Stimulated activated naive CD4-positive, alpha-beta T cell (primary cell): ENCODE measurements around the gene SMIM1.
A peak's percentile ranks its signal among the peaks of the same experiment; 100 is the strongest.
"Not testable (repeated sequence)": the region's sequence is repeated elsewhere in the genome, so short reads cannot be mapped to it uniquely, and the experiment has no call there.

Experiments
- DNase-seq, 6 experiments: peaks; one replicate each; lab custom pipeline; 2025; lab: John Stamatoyannopoulos, UW

SMIM1 gene

DNA sequence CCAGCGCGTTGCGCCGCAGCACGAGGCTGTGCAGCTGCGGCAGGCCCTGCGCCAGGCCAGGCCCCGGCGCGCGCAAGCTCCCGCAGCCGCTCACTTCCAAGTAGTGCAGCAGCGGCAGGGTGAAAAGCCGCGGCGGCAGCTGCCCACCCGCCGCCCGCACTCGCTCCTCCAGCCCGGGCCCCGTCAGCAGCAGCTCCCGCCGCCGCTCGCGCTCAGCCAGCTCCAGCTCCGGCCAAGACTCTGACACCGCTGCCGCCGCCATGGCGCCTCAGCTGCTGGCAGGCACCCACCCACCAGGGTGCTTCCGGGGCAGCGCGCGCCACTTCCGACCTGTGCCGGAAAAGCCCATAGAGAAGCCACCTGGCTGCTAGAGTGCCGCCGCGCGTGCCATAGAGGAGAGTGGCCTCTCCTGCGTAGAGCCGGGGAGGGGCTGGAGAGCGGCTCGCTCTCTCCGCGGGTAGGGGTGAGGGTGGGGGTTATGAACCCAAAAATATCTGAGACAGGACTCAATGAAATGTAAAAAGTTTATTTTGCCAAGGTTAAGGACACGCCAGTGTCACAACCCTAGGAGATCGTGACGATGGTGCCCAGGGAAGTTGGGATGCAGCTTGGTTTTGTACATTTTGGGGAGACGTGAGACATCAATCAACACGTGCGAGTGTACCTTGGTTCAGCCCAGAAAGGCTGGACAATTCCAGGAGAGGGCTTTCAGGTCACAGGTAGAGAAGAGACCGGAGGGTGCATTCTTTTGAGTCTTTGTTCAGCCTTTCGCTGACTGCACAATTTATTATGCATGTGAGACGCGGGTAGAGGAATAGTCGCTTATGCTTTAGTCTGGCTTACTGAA lies 23.9 kb downstream of the SMIM1 start, which contains the start of gene LRRC47:
LRRC47 (minus strand) TSS at position 284 of the 847 bp plus-strand sequence; CDS start at position 262, 22 bp downstream.
- DNase-seq: peak; percentile 87 to 93 (median 91)

DNA sequence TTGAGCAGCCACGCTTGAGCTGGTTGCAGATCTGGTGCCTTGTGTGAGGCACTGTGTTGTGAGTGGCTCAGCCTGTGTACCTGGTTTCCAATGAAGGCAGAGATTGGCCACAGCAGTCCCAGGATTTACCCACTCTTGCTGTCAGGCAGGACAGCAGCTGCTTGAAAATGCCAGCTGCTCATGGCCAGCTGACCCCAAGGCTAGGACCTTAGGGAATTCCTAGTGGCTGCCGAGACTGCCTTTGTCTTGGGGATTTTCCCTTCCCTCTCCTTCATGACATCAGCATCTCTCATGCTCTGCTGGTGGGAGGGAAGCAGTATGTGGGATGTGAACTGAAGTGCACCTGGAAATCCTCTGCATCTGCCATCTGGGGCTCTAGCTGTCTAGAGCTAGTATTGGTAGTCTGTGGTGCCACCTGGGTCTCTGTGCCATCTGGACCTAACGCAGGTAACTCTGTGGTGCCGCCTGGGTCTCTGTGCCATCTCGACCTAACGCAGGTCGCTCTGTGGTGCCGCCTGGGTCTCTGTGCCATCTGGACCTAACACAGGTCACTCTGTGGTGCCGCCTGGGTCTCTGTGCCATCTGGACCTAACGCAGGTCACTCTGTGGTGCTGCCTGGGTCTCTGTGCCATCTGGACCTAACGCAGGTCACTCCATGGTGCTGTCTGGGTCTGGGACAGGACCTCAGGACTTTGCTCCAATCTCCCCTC lies 27.6 kb downstream of the SMIM1 start:
- DNase-seq: no peak

DNA sequence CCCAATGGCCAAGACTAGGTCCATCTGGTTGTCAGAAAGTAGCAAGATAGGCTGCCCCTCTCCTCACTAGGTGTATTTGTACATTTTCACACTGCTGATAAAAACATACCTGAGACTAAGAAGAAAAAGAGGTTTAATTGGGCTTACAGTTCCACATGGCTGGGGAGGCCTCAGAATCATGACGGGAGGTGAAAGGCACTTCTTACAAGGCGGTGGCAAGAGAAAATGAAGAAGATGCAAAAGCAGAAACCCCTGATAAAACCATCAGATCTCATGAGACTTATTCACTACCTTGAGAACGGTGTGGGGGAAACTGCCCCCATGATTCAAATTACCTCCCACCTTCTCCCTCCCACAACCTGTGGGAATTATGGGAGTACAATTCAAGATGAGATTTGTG lies 28.2 kb downstream of the SMIM1 start:
- not testable (repeated sequence) for DNase-seq

DNA sequence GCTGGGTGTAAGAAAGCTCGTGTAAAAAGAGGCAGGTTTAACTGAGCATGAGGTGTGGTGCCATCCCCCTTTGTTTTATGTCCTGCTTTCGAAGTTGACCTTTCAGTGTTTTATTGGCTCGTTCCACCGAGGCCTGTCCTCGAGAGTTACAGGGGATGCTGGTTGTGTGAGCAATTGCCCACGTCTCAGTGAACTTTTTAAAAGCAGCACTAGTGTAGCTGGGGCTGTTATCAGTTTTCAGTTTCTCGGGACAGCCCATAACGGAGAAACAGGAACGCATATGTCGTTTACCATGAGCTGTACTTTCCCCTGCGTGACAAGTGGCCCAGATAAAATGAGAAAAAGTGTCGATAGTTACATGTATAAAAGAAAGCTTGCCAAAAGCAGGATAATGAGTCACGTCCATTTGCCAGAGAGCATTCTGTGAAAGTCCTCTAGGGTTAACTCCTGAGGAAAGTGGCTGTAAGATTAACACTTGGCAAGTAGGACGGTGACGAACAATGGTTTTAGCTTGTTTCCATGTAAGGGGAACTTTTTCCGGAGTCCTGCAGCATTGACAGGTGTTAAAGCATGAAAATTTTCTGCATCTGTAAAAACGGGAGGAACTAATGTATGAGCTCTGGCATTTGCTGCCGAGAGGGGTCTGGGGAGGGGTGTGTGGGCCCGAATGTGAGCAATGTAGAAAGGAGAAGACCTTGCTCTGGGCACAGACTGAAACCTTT lies 31.5 kb downstream of the SMIM1 start:
- DNase-seq: no peak

DNA sequence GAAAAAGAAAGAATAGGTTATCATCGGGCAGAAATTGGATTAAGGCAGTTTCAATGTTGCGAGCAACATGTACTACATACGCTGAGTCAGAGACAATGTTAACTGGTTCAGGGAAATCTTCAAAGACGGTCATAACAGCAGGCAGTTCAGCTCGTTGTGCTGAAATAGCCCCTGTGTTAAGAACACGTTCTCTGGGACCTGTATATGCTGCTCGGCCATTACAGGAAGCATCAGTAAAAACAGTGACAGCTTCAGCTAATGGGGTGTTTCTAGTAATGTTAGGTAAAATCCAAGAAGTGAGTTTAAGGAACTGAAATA lies 32.0 kb downstream of the SMIM1 start:
- not testable (repeated sequence) for DNase-seq

DNA sequence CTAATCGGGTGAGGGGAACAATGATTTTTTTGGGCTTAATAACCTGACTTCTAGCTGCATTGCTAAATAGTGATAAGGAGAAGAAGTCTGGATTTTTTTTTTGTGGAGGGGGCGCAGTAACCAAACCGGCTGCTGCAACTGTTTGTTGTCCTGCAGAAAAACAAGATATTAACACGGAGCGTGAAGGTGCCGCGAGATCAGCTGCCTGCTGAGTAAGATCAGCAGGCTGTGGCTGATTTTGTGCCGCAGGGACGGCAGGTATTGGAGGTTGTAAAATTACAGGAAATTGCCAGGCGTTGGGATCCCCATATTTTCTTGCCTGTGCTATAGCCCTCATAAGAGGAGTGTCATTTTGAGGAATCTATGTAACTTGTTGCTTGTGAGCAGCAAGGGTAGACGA lies 32.5 kb downstream of the SMIM1 start:
- no peak for DNase-seq

DNA sequence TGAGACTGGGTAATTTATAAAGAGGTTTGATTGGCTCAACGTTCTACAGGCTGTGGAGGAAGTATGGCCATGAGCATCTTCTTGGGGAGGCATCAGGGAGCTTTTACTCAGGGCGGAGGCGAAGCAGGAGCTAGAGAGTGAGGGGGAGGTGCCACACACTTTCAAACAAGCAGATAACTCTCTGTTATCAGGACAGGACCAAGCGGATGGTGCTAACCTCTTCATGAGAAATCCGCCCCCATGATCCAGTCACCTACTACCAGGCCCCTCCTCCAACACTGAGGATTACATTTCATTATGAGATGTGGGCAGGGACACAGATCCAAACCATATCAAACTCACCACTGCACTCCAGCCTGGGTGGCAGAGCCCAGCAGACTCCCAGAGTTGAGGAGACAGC lies 35.2 kb downstream of the SMIM1 start:
- DNase-seq: no peak

DNA sequence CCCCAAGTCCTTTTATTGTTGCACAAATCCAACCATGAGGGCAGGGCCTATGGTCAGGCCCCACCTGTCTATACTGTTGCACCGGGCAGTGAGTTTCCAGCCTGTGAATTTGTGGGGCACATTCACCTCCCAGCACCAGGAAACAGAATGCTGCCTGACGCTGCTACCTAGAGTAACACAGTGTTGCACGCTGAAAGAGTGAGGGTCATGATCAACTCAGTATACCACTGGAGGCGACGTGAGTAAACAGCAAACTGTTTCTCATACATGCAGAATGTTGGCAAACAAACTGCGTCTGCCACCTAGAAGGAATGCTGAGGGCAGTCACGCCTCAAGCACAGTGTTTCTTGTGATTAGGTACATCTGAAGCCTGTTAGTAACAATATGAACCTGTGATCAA lies 37.1 kb downstream of the SMIM1 start:
- no peak for DNase-seq

DNA sequence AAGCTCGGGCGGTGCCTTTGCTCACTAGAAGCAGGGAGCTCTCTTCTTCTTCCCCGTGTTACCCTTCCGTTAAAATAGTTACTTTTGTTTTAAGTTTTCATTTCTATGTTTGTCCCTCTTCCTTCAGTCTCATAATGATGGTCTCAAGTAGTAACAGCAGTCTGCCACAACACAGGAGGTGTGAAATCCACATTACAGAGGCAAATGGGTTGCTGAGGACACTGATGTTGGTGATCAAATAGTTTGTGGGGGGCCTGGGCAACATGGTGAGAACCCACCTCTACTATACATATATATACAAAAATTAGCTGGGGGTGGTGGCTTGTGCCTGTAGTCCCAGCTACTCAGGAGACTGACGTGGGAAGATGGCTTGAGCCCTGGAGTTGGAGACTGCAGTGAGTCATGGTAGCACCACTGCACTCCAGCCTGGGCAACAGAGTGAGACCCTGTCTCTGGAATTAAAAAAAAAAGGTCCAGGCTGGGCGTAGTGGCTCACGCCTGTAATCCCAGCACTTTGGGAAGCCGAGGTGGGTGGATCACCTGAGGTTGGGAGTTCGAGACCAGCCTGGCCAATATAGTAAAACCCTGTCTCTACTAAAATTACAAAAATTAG lies 37.7 kb downstream of the SMIM1 start:
- not testable (repeated sequence) for DNase-seq

DNA sequence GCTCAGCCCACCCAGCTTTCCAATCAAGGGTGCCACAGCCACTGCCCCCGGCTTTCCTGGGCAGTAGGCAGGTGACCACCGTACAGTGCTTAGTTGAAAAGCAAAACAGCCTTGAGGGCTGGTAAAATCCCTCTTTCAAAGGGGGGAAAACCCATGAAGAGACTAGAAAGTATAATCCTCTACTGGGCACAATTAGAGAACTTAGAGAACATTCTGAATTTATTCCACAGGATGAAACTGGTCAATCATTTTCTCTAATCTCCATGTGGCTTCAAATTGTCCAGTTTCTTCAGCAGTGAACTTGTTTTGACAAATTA lies 39.0 kb downstream of the SMIM1 start:
- DNase-seq: no peak

DNA sequence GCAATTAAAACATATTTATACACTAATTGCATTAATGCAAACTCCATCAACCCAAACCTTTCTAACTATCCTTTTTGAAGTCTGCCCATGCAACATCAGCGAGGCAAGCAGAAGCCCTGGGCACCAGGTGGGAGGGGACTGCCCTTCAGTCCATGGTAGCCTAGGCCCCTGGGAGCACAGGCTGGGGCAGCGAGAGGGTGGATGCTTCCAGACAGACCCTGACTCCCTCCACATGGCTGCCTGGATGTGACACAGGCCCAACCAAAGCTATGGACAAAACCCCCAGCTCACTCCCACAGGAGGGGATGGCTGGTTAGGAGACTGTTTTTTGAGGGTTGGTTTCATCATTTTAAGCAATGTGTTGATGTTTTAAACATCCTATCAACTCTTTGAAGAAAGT lies 41.5 kb downstream of the SMIM1 start:
- DNase-seq: no peak

DNA sequence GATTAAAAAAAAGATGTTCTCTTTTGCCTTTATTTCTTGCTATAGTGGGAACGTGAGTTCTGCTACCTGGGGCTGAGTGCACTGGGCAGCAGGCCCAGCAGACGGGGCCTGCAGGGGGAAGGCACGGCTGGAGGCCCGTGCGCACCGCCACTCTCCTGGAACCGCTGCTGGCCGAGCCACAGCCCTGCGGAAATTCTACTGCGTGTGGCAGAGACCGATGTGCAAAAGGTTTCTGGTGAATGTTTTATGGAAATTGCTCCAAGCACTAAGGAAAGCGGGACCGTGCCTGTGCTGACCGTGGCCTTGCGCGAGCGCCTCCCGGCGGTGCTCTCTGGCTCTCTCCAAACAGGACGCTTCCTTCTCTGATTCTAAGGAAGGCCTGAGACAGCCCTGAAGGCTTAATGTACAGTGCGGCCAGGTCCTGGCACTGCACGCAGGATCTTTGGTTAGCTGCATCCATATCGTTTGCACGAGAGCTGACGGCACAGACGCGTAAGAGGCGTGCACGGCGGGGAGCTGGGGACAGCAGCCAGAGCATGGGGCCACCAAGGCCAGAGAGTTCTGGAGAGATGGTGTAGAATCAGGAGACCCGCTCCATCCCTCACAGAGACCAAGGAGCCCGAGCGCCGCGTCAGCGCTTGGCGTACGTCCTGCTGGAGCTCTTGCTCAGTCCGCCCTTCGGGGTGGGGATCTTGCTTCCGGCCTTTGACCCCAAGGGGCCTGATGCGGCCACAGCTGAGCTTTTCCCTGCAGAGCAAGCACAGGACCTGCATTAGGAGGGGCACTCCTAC lies 42.4 kb downstream of the SMIM1 start:
- no peak for DNase-seq

DNA sequence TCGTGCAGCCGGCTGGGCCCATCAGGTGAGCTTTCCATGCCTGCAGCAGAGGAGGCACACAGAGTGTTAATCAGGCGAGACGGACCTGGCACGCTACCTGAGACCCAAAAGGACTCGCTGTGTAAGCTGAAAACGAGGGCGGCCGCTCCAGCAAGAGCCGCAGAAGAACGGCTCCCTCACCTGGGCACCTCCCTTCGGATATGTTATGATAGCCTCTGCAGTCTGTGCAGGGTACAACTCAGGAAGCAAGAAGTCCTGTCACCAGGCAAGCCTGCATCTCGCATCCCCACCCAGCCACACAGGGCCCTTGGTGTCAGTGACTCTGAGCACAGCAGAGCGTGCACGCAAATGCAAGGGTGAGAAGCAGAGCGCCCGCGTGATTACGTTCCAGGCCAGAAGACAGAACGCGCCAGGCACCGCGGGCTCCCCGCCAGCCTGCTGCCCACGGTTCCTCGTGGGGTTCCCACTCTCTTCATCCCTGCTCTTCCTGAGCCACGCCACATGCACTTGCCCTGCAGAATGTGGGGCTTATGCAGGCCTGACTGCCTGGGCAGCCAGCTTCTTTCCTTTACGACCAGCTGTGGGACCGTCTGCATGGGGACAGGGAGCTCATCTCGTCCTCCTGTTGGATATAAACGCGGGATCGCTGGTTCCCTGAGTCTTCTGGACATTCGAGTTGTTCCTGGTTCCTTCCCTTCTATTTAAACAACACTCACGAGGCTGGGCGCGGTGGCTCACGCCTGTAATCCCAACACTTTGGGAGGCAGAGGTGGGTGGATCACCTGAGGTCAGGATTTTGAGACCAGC lies 44.0 kb downstream of the SMIM1 start:
- DNase-seq: no peak

DNA sequence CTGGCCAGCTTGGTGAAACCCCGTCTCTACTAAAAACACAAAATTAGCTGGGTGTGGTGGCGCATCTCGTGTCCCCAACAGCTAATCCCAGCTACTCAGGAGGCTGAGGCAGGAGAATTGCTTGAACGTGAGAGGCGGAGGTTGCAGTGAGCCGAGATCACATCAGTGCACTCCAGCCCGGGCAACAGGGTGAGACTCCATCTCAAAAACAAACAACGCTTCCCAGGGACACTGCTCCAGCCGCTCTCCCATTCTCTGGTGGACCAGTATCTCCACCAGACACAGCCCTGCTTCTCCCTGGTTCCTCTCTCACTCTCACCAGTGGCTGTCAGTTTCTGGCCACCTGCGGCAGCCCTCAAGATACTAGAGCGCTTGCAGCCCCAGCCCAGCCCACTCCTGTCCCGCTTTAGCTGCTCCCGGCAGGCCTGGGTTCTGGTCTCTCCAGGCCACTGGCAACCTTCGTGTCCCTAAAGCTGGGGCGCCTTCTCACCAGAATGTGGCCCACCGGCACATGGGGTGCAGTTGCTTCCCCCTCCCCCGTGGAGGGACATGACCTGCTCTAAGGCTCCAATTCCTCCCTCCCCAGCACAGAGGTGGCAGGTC lies 44.7 kb downstream of the SMIM1 start:
- DNase-seq: no peak

DNA sequence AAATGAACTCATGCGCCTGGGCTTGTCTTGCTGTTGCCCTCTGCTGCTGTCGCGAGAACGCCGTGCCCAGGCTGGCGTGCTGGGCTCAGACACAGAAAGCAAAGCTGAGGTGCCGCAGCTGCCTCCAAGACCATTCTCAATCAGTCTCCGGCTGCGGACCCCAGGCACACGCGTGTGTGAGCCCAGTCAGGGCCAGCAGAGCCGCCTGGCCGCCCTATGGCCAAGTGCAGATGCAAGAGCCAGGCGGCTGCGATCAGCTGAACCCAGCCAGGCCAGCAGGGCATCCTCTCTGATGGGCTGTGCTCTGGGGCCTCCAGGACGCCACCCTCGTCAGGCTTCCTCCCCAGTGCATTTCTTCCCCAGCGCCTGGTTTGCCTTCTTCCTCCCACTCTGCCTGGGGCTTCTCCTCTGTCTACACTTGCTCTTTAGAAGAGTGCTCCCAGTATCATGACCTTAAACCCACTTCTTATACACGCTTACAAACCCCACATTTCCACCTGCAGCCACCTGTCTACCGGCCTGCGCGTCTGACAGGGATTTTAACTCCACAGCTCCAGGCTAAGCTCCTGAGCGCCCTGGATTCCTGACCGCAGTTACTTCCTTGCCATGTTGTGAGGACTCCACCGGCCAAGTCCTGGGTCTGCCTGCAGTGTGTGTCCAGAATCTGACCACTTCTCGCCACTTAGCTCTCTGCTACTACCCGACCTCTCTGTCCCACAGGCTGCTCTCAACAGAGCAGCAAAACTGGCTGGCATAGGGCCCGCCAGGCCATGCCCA lies 45.5 kb downstream of the SMIM1 start:
- DNase-seq: no peak

DNA sequence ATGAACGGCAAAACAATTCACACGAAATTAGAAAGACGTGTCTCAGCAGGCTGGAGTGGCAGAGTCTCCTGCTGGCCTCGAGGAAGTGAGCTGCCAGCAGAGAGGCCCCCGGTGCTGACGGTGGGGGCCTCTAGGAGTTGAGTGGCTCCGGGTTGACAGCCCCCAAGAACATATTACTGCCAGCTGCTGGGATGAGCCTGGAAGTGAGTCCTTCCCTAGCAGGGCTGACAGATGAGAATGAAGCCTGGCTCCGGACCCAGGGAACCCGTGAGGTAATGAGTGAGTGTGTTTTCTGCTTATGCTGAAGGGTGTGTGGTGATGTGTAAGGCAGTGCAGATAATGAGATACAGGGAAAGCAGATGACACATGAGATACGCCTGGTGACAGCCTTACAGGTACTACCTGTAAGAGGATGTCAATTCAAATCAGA lies 47.2 kb downstream of the SMIM1 start:
- no peak for DNase-seq

DNA sequence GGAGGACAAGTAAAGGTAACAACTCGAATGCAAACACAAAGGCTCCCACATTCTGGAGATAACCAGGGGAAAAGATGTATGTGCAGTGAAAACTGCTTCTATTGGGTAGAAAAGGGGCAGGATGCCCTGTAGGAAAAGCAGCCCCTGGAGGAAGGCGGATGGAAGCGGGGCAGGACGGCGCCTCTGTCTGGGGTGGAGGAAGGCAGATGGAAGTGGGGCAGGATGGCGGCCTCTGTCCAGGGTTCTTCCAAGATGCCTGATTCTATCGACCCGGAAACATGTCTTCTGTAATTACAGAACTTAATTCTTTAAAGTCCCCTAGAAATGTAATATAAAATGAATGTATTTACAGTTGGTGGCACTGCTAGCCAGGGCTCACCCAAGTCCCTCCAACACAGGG lies 47.8 kb downstream of the SMIM1 start:
- no peak for DNase-seq

DNA sequence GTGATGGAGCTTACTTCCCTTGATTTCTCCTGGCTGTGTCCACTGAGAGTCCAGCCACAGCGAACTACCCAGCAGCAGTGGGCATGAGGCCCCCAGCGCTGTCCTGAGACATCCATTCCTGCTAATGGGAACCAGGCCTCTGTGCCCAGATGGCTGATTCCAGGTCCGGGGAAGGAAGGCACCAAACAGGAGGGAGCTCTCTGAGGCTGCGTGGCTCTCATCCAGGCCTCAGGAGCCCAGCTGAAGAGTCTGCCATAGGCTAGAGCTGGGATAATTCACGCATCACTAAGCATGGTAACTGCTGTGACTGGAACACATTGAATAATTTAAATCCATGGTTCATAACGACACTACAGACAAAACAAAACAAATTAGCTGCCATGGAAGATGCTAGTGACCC lies 48.5 kb downstream of the SMIM1 start:
- no peak for DNase-seq

DNA sequence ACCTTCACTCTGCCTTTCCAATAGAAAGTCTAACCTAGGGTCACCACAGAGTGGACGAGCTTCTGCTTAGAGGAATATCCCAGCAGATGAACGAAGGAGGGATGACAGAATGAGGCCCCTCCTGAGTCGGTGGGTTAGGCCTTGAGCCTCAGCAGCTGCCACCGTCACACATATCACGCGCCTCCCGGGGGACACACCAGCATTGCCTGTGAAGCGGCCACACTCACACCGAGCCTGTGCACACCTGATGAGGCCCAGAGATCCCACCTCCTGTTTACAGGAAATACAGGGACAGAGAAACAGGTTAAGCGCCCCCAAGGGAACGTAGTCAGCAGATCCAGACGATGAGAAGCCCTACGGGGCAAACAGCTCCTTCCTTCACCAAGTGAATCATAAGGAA lies 48.9 kb downstream of the SMIM1 start:
- DNase-seq: no peak

DNA sequence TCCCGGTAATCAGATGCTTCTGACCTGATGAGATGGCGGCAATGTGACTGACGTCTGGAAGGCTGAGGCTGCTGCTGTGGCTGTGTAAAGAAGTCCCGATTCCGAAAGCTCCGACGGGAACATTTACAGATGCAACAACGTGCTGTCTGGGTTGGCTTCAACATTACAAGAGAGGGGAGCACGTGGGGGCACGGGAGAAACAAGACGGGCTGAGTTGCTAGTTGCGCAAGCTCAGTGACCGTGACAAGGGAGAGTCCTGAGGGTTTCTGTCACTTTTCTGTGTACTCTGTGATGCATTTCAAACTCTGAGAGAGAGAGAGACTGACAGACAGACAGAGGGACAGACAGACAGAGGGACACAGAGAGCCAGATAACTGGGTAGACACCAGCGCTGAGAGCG lies 49.4 kb downstream of the SMIM1 start:
- DNase-seq: no peak
